Lung microvascular endothelial cell (primary cell): ENCODE measurements around the gene HAGHL. TPM values are rescaled to one million over a fixed set of nuclear protein-coding genes. Genes with fewer than 3 reads are reported as not detected.
"Not testable (repeated sequence)": the region's sequence is repeated elsewhere in the genome, so short reads cannot be mapped to it uniquely, and the experiment has no call there.

ENCODE experiments used
- DNase-seq, 2 donors: peaks; one replicate each; pipeline versions ENCODE4 v3.0.0 to v3.0.0-alpha.2; 2010; ENCODE audit warnings: low read depth in 2 of 2
- total RNA-seq: library from RNA; depleted of rRNA; stranded (reverse); fragments of >200 nt; gene quantifications from 2 replicates; pipeline ENCODE4 v1.2.1, GENCODE V29; 2014

The HAGHL gene
- total RNA-seq, 1 donor from 2014 or later = 5.4 TPM

DNA sequence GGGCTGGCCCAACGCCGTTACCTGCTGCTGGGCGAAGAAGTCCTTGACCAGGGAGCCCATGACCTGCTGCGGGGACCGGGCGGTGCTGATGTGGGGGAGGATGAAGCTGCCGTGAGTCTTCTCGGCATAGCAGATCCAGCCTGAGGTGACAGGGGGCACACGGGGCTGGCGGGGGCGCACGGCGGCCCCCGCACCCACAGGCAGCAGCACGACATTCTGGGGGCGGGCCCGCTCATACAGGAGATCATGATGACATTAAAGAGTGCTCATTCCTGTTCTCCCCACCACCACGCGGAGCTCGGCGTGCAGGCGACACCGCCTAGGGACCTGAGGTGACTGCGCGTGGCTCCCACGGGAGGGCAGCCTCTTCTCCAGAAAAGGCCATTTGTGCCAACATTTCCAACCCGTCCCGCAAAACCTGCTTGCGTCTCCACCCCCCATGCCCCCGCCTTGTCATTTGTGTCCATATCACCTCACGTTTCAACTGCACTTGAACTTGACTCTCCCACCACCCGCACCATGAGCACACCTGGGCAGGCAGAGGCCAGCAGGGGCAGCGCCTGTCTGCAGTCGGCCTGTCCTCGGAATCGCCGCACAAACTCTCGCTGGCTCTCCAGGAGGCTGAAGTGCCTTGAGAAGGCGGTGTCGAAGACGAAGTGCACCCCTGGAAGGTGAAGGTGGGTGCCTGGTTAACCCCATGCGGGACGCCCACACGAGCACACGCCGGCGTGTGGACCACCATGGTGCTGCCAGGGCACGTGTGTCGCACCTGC is 7.5 kb downstream of the HAGHL start:
- DNase-seq = no peak

DNA sequence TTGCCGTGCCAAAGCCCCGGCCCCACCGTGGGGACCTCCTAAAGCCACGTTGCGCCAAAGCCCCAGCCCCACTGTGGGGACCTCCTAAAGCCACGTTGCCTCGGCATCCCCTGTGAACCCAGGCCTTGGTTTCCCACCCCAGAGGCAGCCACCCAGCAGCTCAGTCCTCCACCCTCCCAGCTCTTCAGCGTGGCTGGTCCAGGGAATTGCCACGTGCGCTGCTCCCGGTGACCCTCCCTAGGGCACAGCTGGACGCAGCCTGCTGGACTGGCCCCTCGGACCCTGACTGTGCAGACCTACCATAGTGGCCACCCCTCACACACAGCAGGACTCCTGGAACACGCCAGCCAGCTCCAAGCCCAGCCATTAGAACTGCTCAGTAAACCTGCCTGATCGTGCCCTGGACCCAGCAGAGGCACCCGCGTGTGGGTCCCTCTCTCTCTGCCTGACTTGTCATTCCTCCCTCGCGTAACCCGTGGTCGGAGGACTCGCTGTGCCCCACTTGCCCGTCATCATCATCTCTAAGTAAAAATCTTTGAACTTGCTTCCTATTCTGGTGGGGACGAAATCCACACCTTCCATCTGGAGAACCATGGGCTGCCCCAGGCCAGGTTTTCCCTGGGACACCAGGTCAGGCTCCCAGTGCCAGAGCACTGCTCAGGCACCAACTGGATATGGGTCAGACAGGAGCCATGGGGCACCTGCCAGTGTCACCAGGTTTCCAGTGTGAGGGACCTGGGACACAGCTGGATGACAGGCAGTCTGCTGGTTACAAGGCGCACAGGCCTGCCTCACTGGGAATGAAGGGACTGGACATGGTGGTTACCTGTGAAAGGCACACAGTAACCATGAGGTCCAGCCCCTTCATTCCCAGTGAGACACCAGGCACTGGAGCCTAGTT is 8.3 kb downstream of the HAGHL start:
- DNase-seq = no peak

DNA sequence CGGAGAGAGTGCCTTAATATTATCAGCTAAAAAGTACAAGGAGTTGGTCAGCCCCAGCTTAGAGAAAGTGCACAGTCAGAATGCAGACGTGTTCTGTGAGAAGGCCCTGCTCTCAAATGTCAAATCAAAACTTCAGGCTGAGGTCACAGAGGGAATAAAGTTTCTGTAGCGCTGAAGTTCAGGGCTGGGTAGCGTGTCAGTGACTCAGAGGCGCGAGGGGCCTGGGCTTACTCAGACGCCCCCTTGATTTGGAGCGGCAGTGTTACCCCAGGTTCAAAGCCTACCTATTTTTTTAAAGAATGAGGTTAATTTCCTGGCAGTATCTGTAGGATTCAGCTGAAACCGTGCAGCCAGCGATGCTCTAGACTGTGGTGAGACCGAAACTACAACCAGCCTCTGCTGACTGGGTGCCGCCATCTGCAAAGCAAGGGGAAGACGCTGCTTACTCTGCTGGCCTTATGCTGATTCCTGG is 9.1 kb downstream of the HAGHL start:
- no peak for DNase-seq

DNA sequence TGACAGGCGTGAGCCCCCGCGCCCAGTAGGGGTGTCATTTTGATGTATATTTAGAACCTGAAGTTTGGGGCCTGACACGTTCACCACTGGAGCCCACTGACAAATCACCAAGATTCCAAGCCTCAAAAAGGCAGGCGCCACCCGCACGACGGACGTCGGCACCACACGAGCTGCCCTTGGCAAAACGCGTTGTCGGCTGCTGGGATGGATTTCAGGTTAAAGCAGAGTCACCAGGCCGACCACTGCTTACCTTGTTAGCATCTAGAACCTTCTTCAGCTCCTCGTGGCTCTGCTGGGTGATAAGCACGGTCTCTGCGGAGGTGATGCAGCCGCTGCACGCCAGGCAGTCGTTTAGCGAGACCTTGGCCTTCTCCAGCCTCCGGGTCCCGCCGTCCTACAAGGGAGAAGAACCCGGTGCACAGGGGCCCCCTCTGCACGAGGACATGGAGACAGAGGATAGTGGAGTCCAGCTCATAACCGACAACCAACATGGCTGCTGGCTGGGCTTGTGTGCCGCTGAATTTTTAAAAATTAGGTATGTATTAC is 10.1 kb downstream of the HAGHL start:
- no peak for DNase-seq

DNA sequence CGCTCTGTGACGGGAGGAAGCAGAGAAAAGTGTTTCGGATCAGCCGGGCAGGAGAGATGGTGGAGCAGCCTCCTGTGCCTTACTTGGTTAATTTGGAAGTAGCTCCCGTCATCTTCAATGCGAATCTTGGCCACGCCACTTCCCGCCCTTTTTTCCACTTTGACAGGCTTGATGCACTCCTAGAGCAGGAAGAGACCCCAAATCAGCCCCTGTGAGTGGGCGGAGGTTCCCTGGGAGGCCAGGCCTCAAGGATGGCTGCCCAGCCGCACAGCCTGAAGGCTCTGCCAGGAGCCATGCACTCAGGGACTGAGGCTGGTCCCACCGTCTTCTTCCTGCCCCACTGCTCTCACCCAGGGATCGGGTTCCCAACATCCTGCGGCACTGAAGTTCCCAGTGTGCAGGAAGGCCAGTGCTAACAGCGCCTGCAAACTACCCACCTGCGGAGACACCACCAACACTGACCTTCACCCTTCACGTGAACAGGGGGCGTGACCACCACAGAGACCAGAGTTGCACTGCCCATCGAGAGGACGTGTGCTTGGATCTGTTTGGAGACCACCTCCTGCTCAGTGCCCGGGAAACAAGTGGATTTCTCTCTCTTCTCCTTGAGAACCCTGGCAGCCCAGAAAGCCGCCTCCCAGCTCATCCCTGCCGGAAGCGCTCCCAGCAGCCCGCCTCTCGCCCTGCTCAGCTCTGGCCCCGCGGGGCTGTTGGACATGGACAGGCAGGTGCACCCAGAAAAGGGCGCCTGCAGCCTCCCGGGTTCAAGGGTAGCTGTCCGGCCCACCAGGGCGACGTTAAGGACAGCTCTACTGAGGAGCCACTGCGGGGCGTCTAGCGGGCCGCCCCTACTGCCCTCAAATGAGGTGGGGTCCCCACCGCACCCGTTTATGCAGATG is 12.9 kb downstream of the HAGHL start:
- DNase-seq = no peak

DNA sequence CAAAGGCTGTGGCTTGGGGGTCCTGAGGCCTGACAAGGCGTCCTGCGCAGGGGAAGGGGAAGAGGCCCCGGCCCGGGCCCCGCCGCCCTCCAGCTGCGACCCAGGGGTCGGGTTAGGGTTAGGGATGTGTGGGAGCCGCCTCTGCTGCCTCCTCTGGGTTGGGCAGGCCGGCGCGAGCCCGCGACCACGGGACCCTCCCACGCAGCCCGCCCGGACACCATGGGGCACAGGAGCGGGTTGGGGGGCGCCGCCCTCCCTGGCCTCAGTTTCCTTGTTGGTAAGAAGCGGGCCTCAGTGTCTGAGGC is 13.5 kb downstream of the HAGHL start:
- DNase-seq = no peak

DNA sequence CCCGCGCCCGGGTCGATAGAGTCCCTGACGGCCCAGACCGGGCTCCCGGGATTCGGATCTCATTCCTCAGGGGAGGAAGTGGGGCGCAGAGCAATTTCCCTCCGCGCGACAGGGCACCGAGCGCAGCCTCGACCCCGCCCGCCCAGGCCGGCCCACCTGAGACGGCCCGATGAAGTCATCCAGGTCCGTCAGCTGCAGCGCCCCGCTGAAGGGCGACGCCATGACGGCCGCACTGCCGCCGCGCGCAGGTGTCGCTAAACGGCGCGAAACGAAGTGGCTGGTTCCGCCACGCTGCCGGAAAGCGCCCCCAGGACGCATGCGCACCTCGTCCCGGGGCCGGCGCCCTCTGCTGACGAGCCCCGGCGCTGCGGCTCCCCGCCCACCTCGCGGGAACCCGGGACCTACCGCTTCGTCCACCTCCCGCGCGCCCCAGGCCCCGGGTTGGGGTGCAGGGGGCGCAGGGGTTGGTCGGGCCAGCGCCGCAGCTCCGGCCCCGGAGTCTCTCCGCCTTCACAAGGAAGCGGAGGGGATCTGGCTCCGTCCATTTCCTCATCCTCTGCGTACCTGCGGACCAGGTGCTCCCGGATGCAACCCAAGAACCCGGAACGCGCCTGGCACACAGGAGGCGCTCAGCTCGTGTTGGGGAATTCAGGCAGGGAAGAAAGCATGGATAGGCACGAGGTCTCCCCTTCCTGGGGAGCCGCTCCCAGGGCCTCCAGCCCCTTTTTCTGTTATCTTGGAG is 14.0 kb downstream of the HAGHL start, which contains the start of gene CIAO3:
Gene CIAO3 (minus strand): TSS at position 234 of the 742 bp plus-strand sequence. CDS start 12 bp downstream, at position 222.
- DNase-seq = peak; percentile 92 to 95

DNA sequence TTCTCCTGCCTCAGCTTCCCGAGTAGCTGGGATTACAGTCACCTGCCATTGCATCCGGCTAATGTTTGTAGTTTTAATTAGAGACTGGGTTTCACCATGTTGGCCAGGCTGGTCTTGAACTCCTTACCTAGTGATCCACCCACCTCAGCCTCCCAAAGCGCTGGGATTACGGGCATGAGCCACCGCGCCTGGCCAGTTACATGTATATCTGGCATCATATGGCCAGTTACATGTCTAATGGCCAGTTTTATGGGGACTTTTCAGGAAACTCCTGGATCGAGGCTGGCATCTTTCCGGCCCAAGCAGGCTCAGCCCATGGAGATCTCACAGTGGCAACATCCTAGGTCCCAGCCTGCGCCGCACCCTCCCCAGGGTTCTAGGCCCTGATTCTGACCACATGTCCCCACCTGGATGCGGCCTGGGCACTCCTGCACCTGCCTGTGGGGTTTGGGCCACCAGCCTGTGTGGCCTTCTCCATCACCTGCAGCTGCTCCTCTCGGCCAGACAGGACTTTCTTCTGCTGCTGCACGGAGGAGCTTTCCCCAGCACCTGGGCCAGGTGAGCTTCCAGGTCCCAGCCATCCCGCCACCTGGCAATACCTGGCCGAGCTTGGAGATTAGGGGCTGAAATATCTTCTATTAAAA is 15.2 kb downstream of the HAGHL start:
- DNase-seq = no peak

DNA sequence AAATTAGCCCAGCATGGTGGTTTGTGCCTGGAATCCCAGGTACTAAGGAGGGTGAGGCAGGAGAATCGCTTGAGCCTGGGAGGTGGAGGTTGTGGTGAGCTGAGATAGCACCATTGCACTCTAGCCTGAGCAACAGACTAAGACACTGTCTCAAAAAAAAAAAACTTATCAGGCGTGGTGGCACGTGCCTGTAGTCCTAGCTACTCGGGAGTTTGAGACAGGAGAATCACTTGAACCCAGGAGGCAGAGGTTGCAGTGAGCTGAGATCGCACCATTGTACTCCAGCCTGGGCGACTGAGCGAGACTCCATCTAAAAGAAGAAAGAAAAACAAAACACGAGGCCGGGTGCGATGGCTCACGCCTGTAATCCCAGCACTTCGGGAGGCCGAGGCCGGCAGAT is 16.0 kb downstream of the HAGHL start:
- DNase-seq = not testable (repeated sequence)

DNA sequence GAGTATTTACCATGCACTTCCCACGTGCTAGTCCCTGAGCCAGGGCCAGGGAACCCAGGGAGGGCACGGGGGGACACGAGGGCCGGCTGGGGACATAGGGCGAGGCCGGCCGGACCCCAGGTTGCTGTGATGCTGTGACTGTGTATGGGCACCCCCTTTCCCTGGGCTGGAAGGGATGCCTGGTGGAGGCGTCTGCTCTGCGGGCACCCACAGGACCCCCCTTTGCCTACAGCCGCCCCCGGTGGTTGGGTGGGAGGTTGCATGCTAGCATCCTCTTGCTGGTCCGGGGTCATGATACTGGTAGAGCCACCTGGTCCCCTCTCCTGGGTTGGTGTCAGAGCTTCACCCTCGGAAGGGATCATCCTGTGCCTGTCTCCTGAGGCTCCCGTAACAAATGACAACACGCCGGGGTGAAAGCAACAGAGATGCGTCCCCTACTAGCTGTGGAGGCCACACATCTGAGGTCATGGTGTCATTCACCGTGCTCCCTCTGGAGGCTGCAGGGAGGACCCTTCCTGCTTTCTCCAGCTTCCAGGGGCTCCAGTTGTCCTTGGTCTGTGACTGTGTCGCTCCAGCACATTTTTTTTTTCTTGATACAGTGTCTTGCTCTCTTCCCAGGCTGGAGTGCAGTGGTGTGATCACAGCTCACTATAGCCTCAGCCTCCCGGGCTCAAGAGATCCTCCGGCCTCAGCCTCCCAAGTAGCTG is 17.0 kb downstream of the HAGHL start:
- no peak for DNase-seq

DNA sequence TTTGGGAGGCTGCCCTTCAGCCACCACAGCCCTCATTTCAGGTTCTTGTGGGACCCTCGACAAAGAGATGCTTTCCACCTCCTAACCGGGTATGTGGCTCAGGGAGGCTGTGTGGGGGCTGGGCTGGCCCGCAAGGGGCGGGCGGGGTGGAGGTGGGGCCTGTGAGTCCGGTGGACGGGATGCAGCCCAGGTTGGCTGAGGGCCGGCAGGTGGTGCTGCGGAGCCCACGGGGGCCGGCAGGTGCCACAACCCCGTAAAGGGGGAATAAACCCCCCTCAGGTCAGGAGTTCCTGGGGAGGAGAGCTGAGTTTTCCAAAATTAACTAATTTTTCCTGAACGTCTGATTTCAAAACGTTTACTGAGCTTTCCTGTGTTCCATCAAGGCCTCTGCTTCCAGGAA is 18.8 kb downstream of the HAGHL start:
- DNase-seq = peak in 1 of 2 donors; percentile 25

DNA sequence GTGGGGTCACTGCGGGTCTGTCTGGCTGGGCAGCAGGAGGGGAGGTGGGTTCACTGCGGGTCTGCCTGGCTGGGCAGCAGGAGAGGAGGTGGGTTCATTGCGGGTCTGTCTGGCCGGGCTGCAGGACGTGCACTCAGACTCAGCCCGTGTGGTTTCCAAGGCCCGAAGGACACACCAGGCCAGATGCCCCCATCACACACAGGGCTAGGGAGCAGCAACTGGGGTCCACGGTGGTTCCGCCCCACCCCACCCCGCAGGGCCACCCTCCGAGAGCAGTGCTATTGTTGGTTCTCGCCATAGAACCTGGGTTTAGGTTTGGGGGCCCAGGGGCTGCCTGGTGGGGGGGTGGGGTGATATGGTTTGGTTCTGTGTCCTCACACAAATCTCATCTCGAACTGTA is 19.7 kb downstream of the HAGHL start:
- DNase-seq = no peak

DNA sequence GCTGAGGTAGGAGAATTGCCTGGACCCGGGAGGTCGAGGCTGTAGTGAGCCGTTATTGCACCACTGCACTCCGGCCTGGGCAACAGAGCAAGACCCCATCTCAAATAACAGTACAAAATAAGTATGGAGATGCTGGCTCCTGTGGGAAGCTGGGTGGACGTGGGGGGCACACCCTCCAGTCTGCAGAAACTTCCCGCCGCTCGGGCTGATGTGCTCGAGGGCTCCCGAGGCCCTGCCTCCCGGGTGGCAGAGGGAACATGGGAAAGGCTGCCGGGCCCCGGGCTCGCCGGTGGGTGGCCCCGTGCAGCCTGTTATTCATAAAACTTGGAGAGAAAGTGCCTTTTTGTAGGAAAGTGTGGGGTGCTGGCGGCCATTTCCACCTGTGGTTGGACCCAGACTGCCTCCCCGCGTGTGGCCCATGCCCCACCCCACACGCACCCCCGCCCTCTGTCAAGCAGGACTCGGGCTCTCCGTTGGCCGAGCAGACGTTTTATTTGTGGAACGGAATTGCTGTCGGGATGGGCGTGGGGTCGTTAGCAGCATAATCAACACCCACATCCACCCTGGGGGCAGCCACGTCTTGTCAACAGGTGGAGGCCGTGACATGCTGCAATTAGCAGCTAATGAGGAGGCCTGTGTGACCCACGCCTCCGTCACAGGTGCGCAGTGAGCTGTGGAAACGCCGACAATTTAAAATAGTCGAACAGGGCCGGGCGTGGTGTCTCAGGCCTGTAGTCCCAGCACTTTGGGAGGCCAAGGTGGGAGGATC is 21.3 kb downstream of the HAGHL start:
- no peak for DNase-seq

DNA sequence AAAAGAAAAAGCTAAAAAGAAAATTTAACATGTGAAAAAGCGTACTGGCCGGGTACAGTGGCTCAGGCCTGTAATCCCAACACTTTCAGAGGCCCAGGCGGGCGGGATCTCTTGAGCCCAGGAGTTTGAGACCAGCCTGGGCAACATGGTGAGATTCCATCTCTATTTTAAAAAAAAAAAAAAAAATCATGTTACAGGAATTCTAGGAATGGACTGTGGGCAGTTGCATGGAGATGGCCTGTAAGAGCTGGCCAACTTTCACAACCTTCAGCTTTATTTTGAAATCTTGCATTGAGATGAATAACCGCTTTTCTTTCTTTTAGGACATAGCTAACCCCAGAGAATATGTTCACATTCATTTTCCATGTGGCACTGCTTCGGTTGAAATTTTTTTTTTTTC is 22.1 kb downstream of the HAGHL start:
- DNase-seq = no peak

DNA sequence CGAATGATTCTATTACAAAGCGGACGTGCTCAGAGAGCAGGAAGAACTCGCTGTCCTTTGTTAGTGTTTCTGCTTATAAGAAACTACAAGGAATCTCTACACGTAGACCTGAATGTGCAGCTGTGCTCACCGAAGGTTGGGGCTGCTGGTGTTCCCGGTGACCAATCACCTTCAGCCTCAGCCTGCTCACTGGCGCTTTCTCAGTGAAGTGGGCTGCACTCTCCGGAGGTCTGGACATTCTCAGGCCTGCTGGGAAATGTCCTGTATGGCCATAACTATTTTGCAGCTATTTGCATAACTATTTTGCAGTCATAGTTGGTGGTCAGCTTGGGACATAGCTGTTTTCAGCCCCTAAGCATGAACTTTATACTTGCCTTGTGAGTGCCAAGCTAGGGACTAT is 23.6 kb downstream of the HAGHL start:
- DNase-seq = no peak

DNA sequence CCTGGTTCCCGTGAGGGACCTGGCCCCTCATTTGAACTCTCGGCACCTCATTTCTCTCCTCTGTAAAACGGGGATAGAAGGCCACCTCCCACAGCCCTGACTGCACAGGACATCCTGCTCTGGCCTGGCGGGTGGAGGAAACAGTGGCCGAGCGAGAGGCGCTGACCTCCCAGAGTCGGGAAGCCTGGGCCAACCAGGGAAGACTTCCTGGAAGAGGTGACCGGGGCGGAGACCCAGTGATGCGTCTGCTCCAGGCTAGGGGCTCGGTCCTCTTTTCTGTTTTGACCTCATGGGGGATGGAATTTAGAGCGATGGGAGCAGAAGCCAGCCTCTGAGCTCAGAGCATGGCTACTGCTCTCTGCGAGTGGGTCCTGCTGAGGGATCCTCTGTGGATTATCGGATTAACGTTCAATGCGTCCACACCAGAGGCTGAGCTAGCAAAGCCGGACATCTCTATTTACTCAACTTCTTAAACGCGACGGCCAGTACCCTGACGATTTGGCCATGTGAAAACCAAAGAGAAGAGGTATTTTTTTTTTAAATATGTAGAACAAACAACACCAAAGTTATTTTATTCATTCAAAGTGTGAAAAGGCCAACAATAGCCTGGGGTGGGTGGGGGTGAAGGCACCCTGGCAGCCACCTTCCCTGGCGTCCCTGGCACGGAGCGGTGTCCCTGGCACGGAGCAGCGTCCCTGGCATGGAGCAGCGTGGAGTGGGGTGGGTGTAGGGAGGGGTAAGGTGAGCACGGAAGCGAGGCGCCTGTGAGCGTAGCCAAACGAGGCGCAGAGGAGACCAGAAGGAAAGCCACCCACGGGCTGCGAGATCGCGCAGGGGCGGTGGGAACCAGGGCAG is 24.5 kb downstream of the HAGHL start:
- no peak for DNase-seq

DNA sequence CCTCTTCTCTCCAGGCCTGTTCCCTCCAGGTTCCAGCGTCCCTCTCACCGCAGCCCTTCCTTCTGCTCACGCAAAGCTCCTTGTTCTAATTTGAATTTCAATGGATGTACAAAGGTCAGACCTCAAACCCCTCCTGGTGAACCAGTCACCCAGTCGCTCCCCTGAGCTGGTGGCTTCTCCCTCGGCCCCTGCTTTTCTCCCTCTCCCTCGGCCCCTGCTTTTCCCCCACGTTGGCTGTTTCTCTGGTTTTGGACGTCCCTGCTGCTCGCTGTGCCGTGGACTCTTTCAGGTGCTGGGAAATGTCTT is 25.1 kb downstream of the HAGHL start:
- DNase-seq = no peak

DNA sequence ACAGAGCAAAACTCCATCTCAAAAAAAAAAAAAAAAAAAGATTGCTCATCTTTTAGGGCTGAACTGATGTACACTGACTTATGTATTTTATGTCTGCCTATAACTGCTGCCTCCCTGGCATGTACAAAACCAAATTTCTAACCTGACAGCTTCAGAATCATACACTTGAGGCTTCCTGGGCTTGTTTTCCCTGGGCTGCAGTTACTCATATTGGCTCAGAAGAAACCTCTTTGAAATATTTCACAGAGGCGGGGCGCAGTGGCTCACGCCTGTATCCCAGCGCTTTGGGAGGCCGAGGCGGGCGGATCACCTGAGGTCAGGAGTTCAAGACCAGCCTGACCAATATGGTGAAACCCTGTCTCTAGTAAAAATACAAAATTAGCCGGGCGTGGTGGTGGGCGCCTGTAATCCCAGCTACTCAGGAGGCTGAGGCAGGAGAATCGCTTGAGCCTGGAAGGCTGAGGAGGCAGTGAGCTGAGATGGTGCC is 27.3 kb downstream of the HAGHL start:
- DNase-seq = not testable (repeated sequence)
